ENCODE results near the gene CREB1.

DNA sequence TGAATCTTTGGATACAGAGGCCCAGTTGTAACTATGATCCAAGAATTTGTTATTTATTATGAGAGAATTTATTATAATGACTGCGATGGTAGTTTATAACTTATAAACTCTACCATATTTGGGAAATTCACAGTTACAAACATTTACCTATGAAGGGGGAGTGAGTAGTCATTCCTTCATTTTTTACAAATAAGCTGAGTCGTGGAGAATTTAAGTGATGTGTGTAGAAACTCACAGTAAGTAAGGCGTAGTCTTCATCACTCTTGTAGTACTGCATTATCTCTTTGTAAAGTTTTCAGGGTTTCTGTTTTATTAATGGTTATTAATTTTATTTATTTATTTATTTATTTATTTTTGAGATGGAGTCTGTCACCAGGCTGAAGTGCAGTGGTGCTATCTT, 13.5 kb downstream of the CREB1 start:
- no peak for TF ChIP-seq POLR2A (IDR thresholded peaks at IDR 0.05; ENCODE audit: low read depth, low read length)
- no peak for TF ChIP-seq TAF1 (IDR thresholded peaks at IDR 0.05; ENCODE audit: borderline replicate concordance, low read depth, low read length)
